ENCODE data around the gene MLEC. TPM values are rescaled to one million over a fixed set of nuclear protein-coding genes. Genes with fewer than 3 reads are reported as not detected.

The MLEC gene
- total RNA-seq, 2 experiments from 2014 or later = 79.2 to 79.4 TPM

DNA sequence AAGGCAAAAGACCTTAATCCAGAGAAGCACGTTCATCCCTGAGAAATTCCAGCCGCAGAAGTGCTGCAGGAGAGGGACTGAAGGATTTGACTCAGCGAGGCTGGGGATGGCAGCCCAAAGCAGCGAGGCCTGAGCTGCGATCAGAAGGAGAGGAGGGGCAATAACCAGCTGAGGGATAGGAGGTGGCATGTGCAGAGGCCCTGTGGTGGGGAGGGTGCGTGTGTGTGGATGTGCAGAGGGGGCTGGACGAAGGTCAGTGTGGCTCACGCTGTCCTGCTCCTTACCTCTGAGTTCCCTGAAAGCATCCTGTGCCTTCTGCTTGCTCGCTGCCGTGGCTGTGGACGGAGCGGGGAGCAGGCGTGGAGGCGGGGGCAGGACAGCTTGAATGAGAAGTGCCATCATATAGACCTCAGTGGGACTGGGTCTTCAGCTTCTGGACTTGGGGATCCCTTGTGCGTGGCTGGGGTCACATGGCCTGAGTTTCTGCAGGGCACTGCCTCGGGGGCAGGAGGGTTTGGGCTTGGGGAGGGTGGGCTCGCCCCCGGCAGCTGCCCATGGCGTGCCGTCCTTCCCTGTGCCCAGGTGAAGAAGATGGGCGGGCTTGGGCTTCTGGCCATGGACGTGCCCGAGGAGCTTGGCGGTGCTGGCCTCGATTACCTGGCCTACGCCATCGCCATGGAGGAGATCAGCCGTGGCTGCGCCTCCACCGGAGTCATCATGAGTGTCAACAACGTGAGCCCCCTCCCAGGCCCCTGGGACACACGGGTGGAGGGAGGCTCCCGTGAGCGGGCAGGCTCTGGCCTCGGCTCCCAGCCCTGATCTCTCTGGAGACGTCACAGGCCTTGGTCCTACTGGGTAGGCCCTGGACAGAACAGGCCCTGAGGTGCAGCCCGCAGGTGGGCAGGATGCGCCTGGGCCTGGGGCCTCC, 49.7 kb downstream of the MLEC start:
- no peaks in the 10 kb centered on the region for H3K27me3 Mint-ChIP-seq
- ATAC-seq = no peak
- H3K4me1 Mint-ChIP-seq (ENCODE audit: low read depth) = no peaks in the 10 kb centered on the region
- TF ChIP-seq, protein P1, sequence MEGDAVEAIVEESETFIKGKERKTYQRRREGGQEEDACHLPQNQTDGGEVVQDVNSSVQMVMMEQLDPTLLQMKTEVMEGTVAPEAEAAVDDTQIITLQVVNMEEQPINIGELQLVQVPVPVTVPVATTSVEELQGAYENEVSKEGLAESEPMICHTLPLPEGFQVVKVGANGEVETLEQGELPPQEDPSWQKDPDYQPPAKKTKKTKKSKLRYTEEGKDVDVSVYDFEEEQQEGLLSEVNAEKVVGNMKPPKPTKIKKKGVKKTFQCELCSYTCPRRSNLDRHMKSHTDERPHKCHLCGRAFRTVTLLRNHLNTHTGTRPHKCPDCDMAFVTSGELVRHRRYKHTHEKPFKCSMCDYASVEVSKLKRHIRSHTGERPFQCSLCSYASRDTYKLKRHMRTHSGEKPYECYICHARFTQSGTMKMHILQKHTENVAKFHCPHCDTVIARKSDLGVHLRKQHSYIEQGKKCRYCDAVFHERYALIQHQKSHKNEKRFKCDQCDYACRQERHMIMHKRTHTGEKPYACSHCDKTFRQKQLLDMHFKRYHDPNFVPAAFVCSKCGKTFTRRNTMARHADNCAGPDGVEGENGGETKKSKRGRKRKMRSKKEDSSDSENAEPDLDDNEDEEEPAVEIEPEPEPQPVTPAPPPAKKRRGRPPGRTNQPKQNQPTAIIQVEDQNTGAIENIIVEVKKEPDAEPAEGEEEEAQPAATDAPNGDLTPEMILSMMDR (IDR thresholded peaks at IDR 0.05) = no peak
- ChIA-PET POLR2A (no interaction called here), CTCF (no interaction called here)
- no peak overlapping the region for H3K27ac Mint-ChIP-seq
- no peaks in the 10 kb centered on the region for H3K9me3 Mint-ChIP-seq
- H3K36me3 Mint-ChIP-seq (ENCODE audit: low read depth) = peaks cover 9% of the 10 kb centered on the region
- H3K4me3 Mint-ChIP-seq = no peak overlapping the region
- intact Hi-C loops (cut with micrococcal nuclease) = no loop called here
- DNase-seq = no peak

DNA sequence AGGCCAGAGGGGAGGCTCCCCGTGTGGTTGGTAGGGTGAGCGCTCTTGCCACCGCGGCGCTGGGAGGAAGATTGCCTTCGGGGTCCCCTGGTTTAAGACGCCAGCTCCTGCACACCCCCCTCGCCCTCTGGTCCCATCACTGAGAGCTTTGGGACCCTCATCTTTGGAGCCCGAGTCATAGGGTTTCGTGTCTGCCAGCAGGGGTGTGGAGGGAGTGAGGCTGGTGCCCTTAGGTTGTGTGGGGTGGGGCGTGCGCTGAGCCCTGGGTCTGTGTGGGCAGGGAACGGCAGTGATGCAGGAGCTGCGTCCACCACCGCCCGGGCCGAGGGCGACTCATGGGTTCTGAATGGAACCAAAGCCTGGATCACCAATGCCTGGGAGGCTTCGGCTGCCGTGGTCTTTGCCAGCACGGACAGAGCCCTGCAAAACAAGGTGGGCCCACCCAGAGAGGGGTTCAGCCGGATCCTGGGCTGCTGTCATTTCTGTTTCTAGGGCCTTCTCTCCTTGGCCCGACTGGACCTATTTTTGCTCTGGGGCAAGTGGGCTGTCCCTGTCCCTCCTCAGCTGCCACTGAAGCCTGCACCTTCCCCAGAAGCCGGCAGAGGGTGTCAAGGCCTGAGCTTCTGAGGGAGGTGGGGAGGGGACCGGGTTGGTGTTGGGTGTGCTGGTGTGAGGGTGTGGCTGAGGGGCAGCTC, 50.8 kb downstream of the MLEC start:
- no peaks in the 10 kb centered on the region for H3K9me3 Mint-ChIP-seq
- intact Hi-C loops (cut with micrococcal nuclease) = no loop called here
- no peak for DNase-seq
- H3K4me1 Mint-ChIP-seq (ENCODE audit: low read depth) = no peaks in the 10 kb centered on the region
- no peaks in the 10 kb centered on the region for H3K27me3 Mint-ChIP-seq
- POLR2A ChIA-PET = no interaction called here
- H3K36me3 Mint-ChIP-seq (ENCODE audit: low read depth) = peaks cover 6% of the 10 kb centered on the region
- no peak overlapping the region for H3K4me3 Mint-ChIP-seq
- ATAC-seq = no peak
- CTCF ChIA-PET = no interaction called here
- TF ChIP-seq, protein P1 (IDR thresholded peaks at IDR 0.05) = no peak
- no peak overlapping the region for H3K27ac Mint-ChIP-seq

DNA sequence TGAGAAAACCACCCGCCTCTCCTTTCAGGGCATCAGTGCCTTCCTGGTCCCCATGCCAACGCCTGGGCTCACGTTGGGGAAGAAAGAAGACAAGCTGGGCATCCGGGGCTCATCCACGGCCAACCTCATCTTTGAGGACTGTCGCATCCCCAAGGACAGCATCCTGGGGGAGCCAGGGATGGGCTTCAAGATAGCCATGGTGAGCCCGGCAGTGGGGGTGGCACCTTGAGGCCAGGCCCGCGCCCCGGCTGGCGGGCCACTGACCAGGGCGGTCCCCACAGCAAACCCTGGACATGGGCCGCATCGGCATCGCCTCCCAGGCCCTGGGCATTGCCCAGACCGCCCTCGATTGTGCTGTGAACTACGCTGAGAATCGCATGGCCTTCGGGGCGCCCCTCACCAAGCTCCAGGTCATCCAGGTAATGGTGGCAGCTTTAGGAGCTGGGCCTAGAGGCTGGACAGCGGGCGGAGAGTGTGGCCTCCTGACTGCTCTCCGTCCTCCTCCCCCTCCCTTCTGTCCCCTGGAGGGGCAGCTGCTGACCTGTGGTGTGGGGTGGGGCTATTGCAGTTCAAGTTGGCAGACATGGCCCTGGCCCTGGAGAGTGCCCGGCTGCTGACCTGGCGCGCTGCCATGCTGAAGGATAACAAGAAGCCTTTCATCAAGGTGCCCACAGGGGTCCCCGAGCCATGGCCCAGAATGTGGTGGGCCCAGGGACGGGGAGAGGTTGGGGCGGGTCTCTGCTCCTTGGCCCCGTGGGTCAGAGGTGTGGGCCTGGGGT, 51.5 kb downstream of the MLEC start:
- intact Hi-C loops (cut with micrococcal nuclease) = no loop called here
- Mint-ChIP-seq H3K4me3 (no peak overlapping the region), H3K36me3 (ENCODE audit: low read depth) (peaks cover 6% of the 10 kb centered on the region), H3K27ac (no peak overlapping the region), H3K27me3 (no peaks in the 10 kb centered on the region), H3K4me1 (ENCODE audit: low read depth) (no peaks in the 10 kb centered on the region), H3K9me3 (no peaks in the 10 kb centered on the region)
- ChIA-PET CTCF (no interaction called here), POLR2A (interaction anchor here (0.6 kb wide), 1 partner anchor 201 kb away, joined by 4 read pairs; no protein-coding TSS in a partner anchor)
- TF ChIP-seq, protein P1 (IDR thresholded peaks at IDR 0.05) = no peak
- no peak for DNase-seq
- no peak for ATAC-seq

DNA sequence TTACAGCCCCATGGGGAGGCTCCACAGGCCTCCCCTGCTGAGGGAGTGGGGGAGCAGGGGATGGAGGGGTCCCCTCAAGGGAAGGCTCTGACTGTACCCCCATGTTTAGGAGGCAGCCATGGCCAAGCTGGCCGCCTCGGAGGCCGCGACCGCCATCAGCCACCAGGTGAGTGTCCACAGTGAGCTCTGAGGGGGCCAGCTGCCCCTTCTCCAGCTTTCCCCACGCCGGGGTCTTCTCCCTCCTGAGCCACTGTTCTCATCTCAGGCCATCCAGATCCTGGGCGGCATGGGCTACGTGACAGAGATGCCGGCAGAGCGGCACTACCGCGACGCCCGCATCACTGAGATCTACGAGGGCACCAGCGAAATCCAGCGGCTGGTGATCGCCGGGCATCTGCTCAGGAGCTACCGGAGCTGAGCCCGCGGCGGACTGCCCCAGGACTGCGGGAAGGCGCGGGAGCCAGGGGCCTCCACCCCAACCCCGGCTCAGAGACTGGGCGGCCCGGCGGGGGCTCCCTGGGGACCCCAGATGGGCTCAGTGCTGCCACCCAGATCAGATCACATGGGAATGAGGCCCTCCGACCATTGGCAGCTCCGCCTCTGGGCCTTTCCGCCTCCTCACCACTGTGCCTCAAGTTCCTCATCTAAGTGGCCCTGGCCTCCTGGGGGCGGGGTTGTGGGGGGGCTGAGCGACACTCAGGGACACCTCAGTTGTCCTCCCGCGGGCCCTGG, 52.2 kb downstream of the MLEC start:
- ATAC-seq (no peak), DNase-seq (no peak)
- H3K27ac Mint-ChIP-seq = no peak overlapping the region
- CTCF ChIA-PET = no interaction called here
- TF ChIP-seq, protein P1 (IDR thresholded peaks at IDR 0.05) = no peak
- no peak overlapping the region for H3K4me3 Mint-ChIP-seq
- no peaks in the 10 kb centered on the region for H3K4me1 Mint-ChIP-seq (ENCODE audit: low read depth)
- POLR2A ChIA-PET = interaction anchor here (0.6 kb wide), 1 partner anchor 200 kb away, joined by 4 read pairs; no protein-coding TSS in a partner anchor
- no peaks in the 10 kb centered on the region for H3K9me3 Mint-ChIP-seq
- peaks cover 2% of the 10 kb centered on the region for H3K36me3 Mint-ChIP-seq (ENCODE audit: low read depth)
- intact Hi-C loops (cut with micrococcal nuclease) = no loop called here
- H3K27me3 Mint-ChIP-seq = no peaks in the 10 kb centered on the region

Data from activated CD8-positive, alpha-beta T cell treated with anti-CD3 and anti-CD28 coated beads for 36 hours (primary cell).